Keratinocyte (primary cell): ENCODE measurements around the gene IFT52. TPM values are rescaled to one million over a fixed set of nuclear protein-coding genes. Genes with fewer than 3 reads are reported as not detected.
"Not testable (repeated sequence)": the region's sequence is repeated elsewhere in the genome, so short reads cannot be mapped to it uniquely, and the experiment has no call there.

ENCODE experiments used
- DNase-seq: peaks from one replicate; pipeline ENCODE4 v3.0.0-alpha.2; 2011; ENCODE audit warnings: low read depth, missing footprints, low spot score
- FAIRE-seq: peaks from 2 replicates; lab custom pipeline; 2011; peaks lifted over from hg19 to GRCh38; lab: Jason Lieb, UNC
- H2AFZ ChIP-seq: 2 replicates; pipeline ENCODE4 v1.6.0; 2012; ENCODE audit warnings: low read length, control low read depth, inconsistent platforms; ENCODE audit not compliant: control insufficient read depth
- H3K27ac ChIP-seq: 2 replicates; pipeline ENCODE4 v1.5.1; 2011; ENCODE audit warnings: low read length; ENCODE audit not compliant: control insufficient read depth, insufficient read depth
- H3K27me3 ChIP-seq: 3 replicates; pipeline ENCODE4 v1.6.0; 2011; ENCODE audit warnings: low read length; ENCODE audit not compliant: control insufficient read depth, insufficient read depth; ENCODE audit errors: extremely low read depth
- H3K36me3 ChIP-seq, 2 experiments: 2 replicates in 1 of 2; 3 replicates in 1 of 2; pipeline ENCODE4 v1.5.1; 2011; ENCODE audit warnings: low read length in 2 of 2, mild to moderate bottlenecking in 1 of 2; ENCODE audit not compliant: control insufficient read depth in 2 of 2, insufficient read depth in 2 of 2; ENCODE audit errors: extremely low read depth in 1 of 2
- H3K4me1 ChIP-seq: 3 replicates; pipeline ENCODE4 v1.5.1; 2011; ENCODE audit warnings: low read length; ENCODE audit not compliant: control insufficient read depth, insufficient read depth; ENCODE audit errors: extremely low read depth
- H3K4me2 ChIP-seq: 3 replicates; pipeline ENCODE4 v1.6.0; 2011; ENCODE audit warnings: low read depth, low read length; ENCODE audit not compliant: control insufficient read depth, insufficient read depth; ENCODE audit errors: extremely low read depth
- H3K4me3 ChIP-seq, 3 experiments: fragments of 200-600 bp in 1 of 3; sonication (generic) in 1 of 3; 2 replicates in 2 of 3; 3 replicates in 1 of 3; pipeline ENCODE4 v1.5.1; 2011 to 2016; ENCODE audit warnings: low read length in 3 of 3, mild to moderate bottlenecking in 3 of 3, control low read depth in 2 of 3, inconsistent platforms in 1 of 3, low read depth in 1 of 3, mixed read lengths in 1 of 3, mixed run types in 1 of 3, moderate library complexity in 1 of 3; ENCODE audit not compliant: control insufficient read depth in 2 of 3, insufficient read depth in 2 of 3; ENCODE audit errors: extremely low read depth in 1 of 3
- H3K79me2 ChIP-seq: 2 replicates; pipeline ENCODE4 v1.6.0; 2012; ENCODE audit warnings: low read length; ENCODE audit not compliant: control insufficient read depth, insufficient read depth
- H3K9ac ChIP-seq: 3 replicates; pipeline ENCODE4 v1.6.0; 2011; ENCODE audit warnings: low read length; ENCODE audit not compliant: control insufficient read depth, insufficient read depth; ENCODE audit errors: extremely low read depth
- H3K9me1 ChIP-seq: 3 replicates; pipeline ENCODE4 v1.6.0; 2011; ENCODE audit warnings: low read length; ENCODE audit not compliant: control insufficient read depth, insufficient read depth; ENCODE audit errors: extremely low read depth
- H3K9me3 ChIP-seq: 2 replicates; pipeline ENCODE4 v1.5.1; 2012; ENCODE audit warnings: low read depth, low read length; ENCODE audit not compliant: control insufficient read depth
- H4K20me1 ChIP-seq: 3 replicates; pipeline ENCODE4 v1.6.0; 2011; ENCODE audit warnings: low read length; ENCODE audit not compliant: control insufficient read depth, insufficient read depth; ENCODE audit errors: extremely low read depth
- EZH2 ChIP-seq: IDR thresholded peaks from one replicate; pipeline ENCODE4 v1.6.1; 2012; ENCODE audit warnings: inconsistent platforms, mild to moderate bottlenecking, low read length, moderate library complexity
- dilution Hi-C: fragments of 300-500 bp; cut with MboI; formaldehyde crosslinking; loops from one replicate; pipeline ENCODE4 v1.7.0; 2020; ENCODE audit warnings: low sequenced_read_pairs; ENCODE audit not compliant: extremely low pct_ligation_motif_present
- polyA plus RNA-seq, 5 experiments: library from polyadenylated mRNA; depleted of rRNA in 3 of 5; stranded (reverse) in 3 of 5; stranded (forward) in 1 of 5; unstranded in 1 of 5; fragments of >200 nt; gene quantifications; 1 replicate in 1 of 5; 2 replicates in 3 of 5; 3 replicates in 1 of 5; pipeline versions ENCODE4 v1.2.1 to v1.2.3, GENCODE V29; 2011 to 2012; ENCODE audit warnings: missing spikeins in 2 of 5, low read depth in 1 of 5, low replicate concordance in 1 of 5
- TF ChIP-seq, protein P1 (sequence below), 3 experiments: IDR thresholded peaks in 1 of 3; conservative IDR thresholded peaks in 1 of 3; optimal IDR thresholded peaks in 1 of 3; 2 replicates in 2 of 3; 3 replicates in 1 of 3; pipeline versions ENCODE3 to v1.5.1; 2011; ENCODE audit warnings: low read length in 3 of 3, mild to moderate bottlenecking in 3 of 3, moderate library complexity in 2 of 3, control low read depth in 1 of 3, inconsistent platforms in 1 of 3; ENCODE audit not compliant: insufficient read depth in 2 of 3; ENCODE audit errors: extremely low read depth in 1 of 3

Gene IFT52
- polyA plus RNA-seq, 1 donor (not counting 4 experiments of a cell fraction or from before 2014, with no cell fraction given) = 22.8 TPM

DNA sequence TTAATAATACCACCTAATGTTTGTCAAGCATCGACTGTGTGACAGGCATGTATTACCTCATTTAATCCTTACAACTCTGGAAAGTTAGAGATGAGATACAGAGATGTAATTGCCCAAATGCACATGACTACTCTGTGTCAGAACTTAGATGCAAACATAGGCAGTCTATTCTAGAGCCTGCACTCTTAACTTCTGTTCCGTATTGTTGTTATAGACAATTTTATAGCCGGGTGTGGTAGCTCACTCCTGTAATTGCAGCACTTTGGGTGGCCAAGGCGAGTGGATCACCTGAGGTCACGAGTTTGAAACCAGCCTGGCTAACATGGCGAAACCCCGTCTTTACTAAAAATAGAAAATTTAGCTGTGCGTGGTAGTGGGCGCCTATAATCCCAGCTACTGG lies 15.0 kb downstream of the IFT52 start:
- H4K20me1 ChIP-seq = no peaks in the 10 kb centered on the region
- H3K79me2 ChIP-seq = no peaks in the 10 kb centered on the region
- dilution Hi-C loops = no loop called here
- DNase-seq = no peak
- no peak overlapping the region for H3K4me3 ChIP-seq
- H3K36me3 ChIP-seq = peaks cover 2 to 12% of the 10 kb centered on the region in 2 experiments
- H3K27me3 ChIP-seq = no peaks in the 10 kb centered on the region
- no peaks in the 10 kb centered on the region for H3K4me1 ChIP-seq
- no peak for TF ChIP-seq EZH2
- TF ChIP-seq, protein P1, sequence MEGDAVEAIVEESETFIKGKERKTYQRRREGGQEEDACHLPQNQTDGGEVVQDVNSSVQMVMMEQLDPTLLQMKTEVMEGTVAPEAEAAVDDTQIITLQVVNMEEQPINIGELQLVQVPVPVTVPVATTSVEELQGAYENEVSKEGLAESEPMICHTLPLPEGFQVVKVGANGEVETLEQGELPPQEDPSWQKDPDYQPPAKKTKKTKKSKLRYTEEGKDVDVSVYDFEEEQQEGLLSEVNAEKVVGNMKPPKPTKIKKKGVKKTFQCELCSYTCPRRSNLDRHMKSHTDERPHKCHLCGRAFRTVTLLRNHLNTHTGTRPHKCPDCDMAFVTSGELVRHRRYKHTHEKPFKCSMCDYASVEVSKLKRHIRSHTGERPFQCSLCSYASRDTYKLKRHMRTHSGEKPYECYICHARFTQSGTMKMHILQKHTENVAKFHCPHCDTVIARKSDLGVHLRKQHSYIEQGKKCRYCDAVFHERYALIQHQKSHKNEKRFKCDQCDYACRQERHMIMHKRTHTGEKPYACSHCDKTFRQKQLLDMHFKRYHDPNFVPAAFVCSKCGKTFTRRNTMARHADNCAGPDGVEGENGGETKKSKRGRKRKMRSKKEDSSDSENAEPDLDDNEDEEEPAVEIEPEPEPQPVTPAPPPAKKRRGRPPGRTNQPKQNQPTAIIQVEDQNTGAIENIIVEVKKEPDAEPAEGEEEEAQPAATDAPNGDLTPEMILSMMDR (optimal IDR thresholded peaks at IDR 0.05 in 1 of 3, IDR thresholded peaks at IDR 0.05 in 1 of 3, conservative IDR thresholded peaks at IDR 0.05 in 1 of 3; ENCODE audit: extremely low read depth in 1 of 3, insufficient read depth in 2 of 3, low read length in 3 of 3) = no peak
- H3K9me1 ChIP-seq = no peaks in the 10 kb centered on the region
- no peak overlapping the region for H3K4me2 ChIP-seq
- no peak overlapping the region for H3K9ac ChIP-seq
- H2AFZ ChIP-seq = no peak overlapping the region
- no peak for FAIRE-seq
- H3K27ac ChIP-seq = no peak overlapping the region
- no peaks in the 10 kb centered on the region for H3K9me3 ChIP-seq

DNA sequence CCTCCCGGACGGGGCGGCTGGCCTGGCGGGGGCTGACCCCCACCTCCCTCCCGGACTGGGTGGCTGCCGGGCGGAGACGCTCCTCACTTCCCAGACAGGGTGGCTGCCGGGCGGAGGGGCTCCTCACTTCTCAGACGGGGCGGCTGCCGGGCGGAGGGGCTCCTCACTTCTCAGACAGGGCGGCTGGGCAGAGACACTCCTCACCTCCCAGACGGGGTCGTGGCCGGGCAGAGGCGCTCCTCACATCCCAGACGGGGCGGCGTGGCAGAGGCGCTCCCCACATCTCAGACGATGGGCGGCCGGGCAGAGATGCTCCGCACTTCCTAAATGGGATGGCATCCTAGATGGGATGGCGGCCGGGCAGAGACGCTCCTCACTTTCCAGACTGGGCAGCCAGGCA lies 16.5 kb downstream of the IFT52 start:
- H4K20me1 ChIP-seq, H3K27ac ChIP-seq, DNase-seq, H3K4me1 ChIP-seq, H2AFZ ChIP-seq, H3K4me3 ChIP-seq, FAIRE-seq, H3K27me3 ChIP-seq, H3K9me1 ChIP-seq, H3K79me2 ChIP-seq, H3K9me3 ChIP-seq, H3K9ac ChIP-seq, H3K4me2 ChIP-seq, dilution Hi-C loops: not testable (repeated sequence)
- peaks cover 2 to 12% of the 10 kb centered on the region in 2 experiments for H3K36me3 ChIP-seq

DNA sequence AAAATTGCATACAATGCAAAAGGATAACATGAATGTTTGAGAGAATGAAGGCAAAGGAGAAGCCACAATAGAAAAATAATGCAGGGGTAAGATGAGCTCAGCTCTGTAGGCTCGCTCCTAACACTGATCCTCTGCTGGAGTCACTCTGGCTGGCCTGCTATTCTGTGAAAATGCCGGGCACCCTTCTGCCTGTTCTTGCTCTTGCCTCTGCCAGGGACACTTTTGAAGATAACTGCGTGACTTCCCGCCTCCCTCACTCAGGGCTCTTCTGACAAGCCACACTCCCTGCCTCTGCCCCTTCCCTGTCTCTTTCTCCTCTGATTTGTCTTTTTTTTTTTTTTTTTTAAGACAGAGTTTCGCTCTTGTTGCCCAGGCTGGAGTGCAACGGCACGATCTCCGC lies 40.9 kb downstream of the IFT52 start:
- DNase-seq (no peak), FAIRE-seq (no peak)
- TF ChIP-seq, protein P1 (optimal IDR thresholded peaks at IDR 0.05 in 1 of 3, IDR thresholded peaks at IDR 0.05 in 1 of 3, conservative IDR thresholded peaks at IDR 0.05 in 1 of 3; ENCODE audit: extremely low read depth in 1 of 3, insufficient read depth in 2 of 3, low read length in 3 of 3) = no peak
- TF ChIP-seq EZH2 = no peak
- no peaks in the 10 kb centered on the region for H3K4me1 ChIP-seq
- H2AFZ ChIP-seq = no peak overlapping the region
- H3K4me3 ChIP-seq = no peak overlapping the region
- no peaks in the 10 kb centered on the region for H3K27me3 ChIP-seq
- no peaks in the 10 kb centered on the region for H4K20me1 ChIP-seq
- H3K9me3 ChIP-seq = no peaks in the 10 kb centered on the region
- H3K4me2 ChIP-seq = no peak overlapping the region
- H3K9me1 ChIP-seq = no peaks in the 10 kb centered on the region
- no peak overlapping the region for H3K9ac ChIP-seq
- H3K79me2 ChIP-seq = no peaks in the 10 kb centered on the region
- H3K27ac ChIP-seq = no peak overlapping the region
- dilution Hi-C loops = no loop called here
- H3K36me3 ChIP-seq = peaks cover 2 to 8% of the 10 kb centered on the region in 2 experiments
